IMR-90 (cell line): ENCODE measurements around the gene PET100. TPM values are rescaled to one million over a fixed set of nuclear protein-coding genes. Genes with fewer than 3 reads are reported as not detected.

Experiments used
- ATAC-seq: fragments of 200-7000 bp; cut with Tn5 transposase; 2 replicates; pipeline ENCODE4 v1.9.1; 2020; ENCODE audit warnings: low read depth, mild to moderate bottlenecking, moderate library complexity
- BruUV-seq: library from RNA; stranded (reverse); fragments of 400-500 nt; replicated peaks from 2 replicates; lab custom pipeline; 2021; lab: Mats Ljungman, UMichigan
- CTCF ChIA-PET: fragments of 300-600 bp; formaldehyde crosslinking; extraction: SDS; loops from one replicate; lab custom pipeline; 2021; ENCODE audit warnings: antibody characterized with exemption; lab: Yijun Ruan, JAX
- POLR2A ChIA-PET: fragments of 300-600 bp; sonication (Branson Sonifier 250); formaldehyde crosslinking; loops from one replicate; lab custom pipeline; 2022; ENCODE audit warnings: antibody characterized with exemption; ENCODE audit not compliant: unreplicated experiment; lab: Charles Lee
- DNase-seq: peaks from one replicate; pipeline ENCODE4 v3.0.0; 2013
- H2AFZ ChIP-seq: replicated peaks from 2 replicates; pipeline ENCODE3; 2013; ENCODE audit warnings: low read length, mild to moderate bottlenecking; ENCODE audit not compliant: poor library complexity
- H2AK5ac ChIP-seq: 2 replicates; pipeline ENCODE4 v1.6.1; 2013; ENCODE audit warnings: low read depth, low read length, inconsistent platforms
- H2AK9ac ChIP-seq: replicated peaks from 2 replicates; pipeline ENCODE3; 2013; ENCODE audit warnings: mild to moderate bottlenecking, low read depth, low read length, moderate library complexity; ENCODE audit not compliant: poor library complexity
- H2BK120ac ChIP-seq: 2 replicates; pipeline ENCODE4 v1.6.1; 2013; ENCODE audit warnings: low read depth, low read length, inconsistent platforms
- H2BK15ac ChIP-seq: 3 replicates; pipeline ENCODE4 v1.6.1; 2013; ENCODE audit warnings: low read depth, low read length, inconsistent platforms
- H2BK20ac ChIP-seq: 2 replicates; pipeline ENCODE4 v1.6.1; 2013; ENCODE audit warnings: low read depth, mild to moderate bottlenecking, inconsistent platforms, low read length, moderate library complexity
- H2BK5ac ChIP-seq: 2 replicates; pipeline ENCODE4 v1.6.1; 2013; ENCODE audit warnings: mild to moderate bottlenecking, low read depth, low read length, inconsistent platforms; ENCODE audit not compliant: poor library complexity, severe bottlenecking
- H3K14ac ChIP-seq: replicated peaks from 2 replicates; pipeline ENCODE4 v1.6.1; 2013; ENCODE audit warnings: low read depth, low read length, inconsistent platforms
- H3K18ac ChIP-seq: 2 replicates; pipeline ENCODE4 v1.6.1; 2013; ENCODE audit warnings: low read depth, low read length, control low read depth
- H3K23ac ChIP-seq: 2 replicates; pipeline ENCODE4 v1.6.1; 2013; ENCODE audit warnings: low read depth, low read length, inconsistent platforms
- H3K27ac ChIP-seq: 2 replicates; pipeline ENCODE4 v1.5.1; 2013; ENCODE audit warnings: mild to moderate bottlenecking, control low read depth, low read length; ENCODE audit not compliant: insufficient read depth
- H3K27me3 ChIP-seq: 2 replicates; pipeline ENCODE4 v1.6.1; 2013; ENCODE audit warnings: low read length; ENCODE audit not compliant: control insufficient read depth, insufficient read depth
- H3K36me3 ChIP-seq: 2 replicates; pipeline ENCODE4 v1.6.1; 2013; ENCODE audit warnings: low read length, mixed read lengths; ENCODE audit not compliant: control insufficient read depth, insufficient read depth
- H3K4ac ChIP-seq: 2 replicates; pipeline ENCODE4 v1.6.1; 2013; ENCODE audit warnings: low read depth, low read length, inconsistent platforms
- H3K4me1 ChIP-seq: 2 replicates; pipeline ENCODE4 v1.6.1; 2013; ENCODE audit warnings: low read length, mixed read lengths; ENCODE audit not compliant: control insufficient read depth, insufficient read depth
- H3K4me2 ChIP-seq: 2 replicates; pipeline ENCODE4 v1.6.1; 2013; ENCODE audit warnings: low read depth, mild to moderate bottlenecking, control low read depth, low read length, moderate library complexity
- H3K4me3 ChIP-seq: 2 replicates; pipeline ENCODE4 v1.5.1; 2013; ENCODE audit warnings: low read depth, mild to moderate bottlenecking, control low read depth, low read length, moderate library complexity; ENCODE audit not compliant: insufficient read depth
- H3K56ac ChIP-seq: 2 replicates; pipeline ENCODE4 v1.6.1; 2013; ENCODE audit warnings: low read length, inconsistent platforms; ENCODE audit not compliant: insufficient read depth; ENCODE audit errors: extremely low read depth
- H3K79me1 ChIP-seq, 2 experiments: 2 replicates each; pipeline ENCODE4 v1.6.1; 2013; ENCODE audit warnings: low read length in 2 of 2, inconsistent platforms in 1 of 2, low read depth in 1 of 2
- H3K9ac ChIP-seq: 2 replicates; pipeline ENCODE4 v1.6.1; 2013; ENCODE audit warnings: low read depth, low read length, control low read depth
- H3K9me1 ChIP-seq: 2 replicates; pipeline ENCODE4 v1.6.1; 2013; ENCODE audit warnings: low read length, inconsistent platforms; ENCODE audit not compliant: insufficient read depth
- H3K9me3 ChIP-seq: 2 replicates; pipeline ENCODE4 v1.6.1; 2013; ENCODE audit warnings: low read length; ENCODE audit not compliant: control insufficient read depth, insufficient read depth
- H4K20me1 ChIP-seq: 2 replicates; pipeline ENCODE4 v1.6.1; 2013; ENCODE audit warnings: low read length, inconsistent platforms; ENCODE audit not compliant: insufficient read depth
- H4K5ac ChIP-seq: 2 replicates; pipeline ENCODE4 v1.6.1; 2013; ENCODE audit warnings: mild to moderate bottlenecking, low read depth, low read length, control low read depth
- H4K8ac ChIP-seq, 2 experiments: 2 replicates each; pipeline ENCODE4 v1.6.1; 2013; ENCODE audit warnings: low read depth in 2 of 2, low read length in 2 of 2, control low read depth in 1 of 2, inconsistent platforms in 1 of 2
- H4K91ac ChIP-seq: 2 replicates; pipeline ENCODE4 v1.6.1; 2013; ENCODE audit warnings: low read depth, low read length, inconsistent platforms; ENCODE audit not compliant: insufficient read depth
- MXI1 ChIP-seq: IDR thresholded peaks from 2 replicates; pipeline ENCODE4 v1.6.1; 2012; ENCODE audit warnings: low read depth, mild to moderate bottlenecking, low read length, moderate library complexity, borderline replicate concordance
- RAD21 ChIP-seq: IDR thresholded peaks from 2 replicates; pipeline ENCODE4 v1.6.1; 2012; ENCODE audit warnings: low read length, improper control_type of control experiment
- WGBS, 2 experiments: methylation state at CpG; one replicate each; pipeline versions ENCODE4 v1.1.5 to v1.1.7; 2013; ENCODE audit warnings: missing lambda C conversion rate in 2 of 2; ENCODE audit not compliant: insufficient read length in 1 of 2; ENCODE audit errors: extremely low coverage in 2 of 2; 5-methylcytosine and 5-hydroxymethylcytosine counted together
- dilution Hi-C: fragments of 300-500 bp; cut with HindIII; formaldehyde crosslinking; loops from one replicate; pipeline ENCODE4 v1.14.3; 2018; ENCODE audit warnings: low sequenced_read_pairs; ENCODE audit not compliant: unreplicated experiment
- in situ Hi-C: fragments of 300-500 bp; cut with MboI; formaldehyde crosslinking; loops from 3 replicates; pipeline ENCODE4 v1.14.3; 2019; ENCODE audit warnings: low sequenced_read_pairs, inconsistent platforms, mixed read lengths
- intact Hi-C: fragments of 100-400 bp; cut with micrococcal nuclease; formaldehyde crosslinking; loops from 2 replicates; pipeline ENCODE4 v1.10.0; 2022
- polyA plus RNA-seq, 3 experiments: library from polyadenylated mRNA; depleted of rRNA; stranded (reverse); fragments of >200 nt; gene quantifications; 2 replicates each; pipeline ENCODE4 v1.2.3, GENCODE V29; 2012; ENCODE audit warnings: low replicate concordance in 1 of 3
- total RNA-seq: library from RNA; depleted of rRNA; stranded (reverse); fragments of >200 nt; gene quantifications from 2 replicates; pipeline ENCODE4 v1.2.3, GENCODE V29; 2012
- TF ChIP-seq, protein P1 (sequence below): conservative IDR thresholded peaks from 2 replicates; pipeline ENCODE4 v1.5.1; 2012; ENCODE audit warnings: mild to moderate bottlenecking, low read depth, low read length, improper control_type of control experiment

PET100 gene
- total and polyA plus RNA-seq, 2 of the 4 experiments (the other 2 are of a cell fraction) = 1.4 to 31.4 TPM

DNA sequence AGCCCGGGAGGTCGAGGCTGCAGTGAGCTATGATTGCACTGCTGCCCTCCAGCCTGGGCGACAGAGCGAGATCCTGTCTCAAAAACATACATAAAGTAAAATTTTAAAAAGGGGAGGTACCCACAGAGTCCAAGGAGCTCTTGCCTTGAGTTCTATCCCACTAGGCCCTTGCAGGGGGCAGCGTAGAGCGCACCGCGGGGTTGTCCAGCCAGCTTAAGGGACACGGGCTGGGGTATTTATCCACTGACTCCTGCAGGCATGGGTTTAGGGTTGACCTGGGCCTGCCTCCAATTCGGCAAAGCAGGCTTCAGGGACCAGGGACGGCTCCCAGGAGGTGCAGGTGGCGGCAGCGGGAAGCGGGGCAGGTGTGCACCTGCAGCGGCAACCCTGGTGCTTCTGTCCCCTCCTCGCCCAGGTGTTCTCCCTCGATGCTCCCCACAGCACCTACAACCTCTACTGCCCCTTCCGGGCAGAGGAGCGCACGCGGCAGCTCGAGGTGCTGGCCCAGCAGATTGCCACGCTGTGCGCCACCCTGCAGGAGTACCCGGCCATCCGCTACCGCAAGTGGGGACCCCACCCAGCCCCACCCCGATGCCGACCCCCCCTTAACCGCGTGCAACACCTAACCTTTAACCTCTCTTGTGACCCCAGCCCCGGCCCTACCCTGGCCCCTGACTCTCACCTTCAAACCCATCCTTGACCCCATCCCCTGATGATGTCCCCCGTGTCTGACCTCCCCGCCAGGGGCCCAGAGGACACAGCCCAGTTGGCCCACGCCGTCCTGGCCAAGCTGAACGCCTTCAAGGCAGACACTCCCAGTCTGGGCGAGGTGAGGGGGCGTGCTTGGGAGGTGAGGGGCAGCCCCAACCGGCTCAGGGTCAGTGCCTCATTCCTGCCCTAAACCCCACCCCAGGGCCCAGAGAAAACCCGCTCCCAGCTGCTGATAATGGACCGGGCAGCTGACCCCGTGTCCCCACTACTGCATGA lies 12.0 kb downstream of the PET100 start:
- Histone ChIP-seq H2AK9ac (no peak overlapping the region), H4K20me1 (peaks cover 5% of the 10 kb centered on the region; the same call in 1 of the 2 replicates), H4K5ac (no peak overlapping the region), H3K9me1 (peaks cover 9% of the 10 kb centered on the region), H2BK15ac (no peak overlapping the region), H3K9ac (no peak overlapping the region), H2BK20ac (no peak overlapping the region), H2BK120ac (no peak overlapping the region), H4K91ac (no peak overlapping the region), H3K18ac (no peak overlapping the region), H3K4me1 (no peaks in the 10 kb centered on the region), H3K27ac (no peak overlapping the region), H3K14ac (no peak overlapping the region), H2BK5ac (no peak overlapping the region), H3K4ac (no peak overlapping the region), H3K79me1 (no peaks in the 10 kb centered on the region), H3K27me3 (peaks cover 7% of the 10 kb centered on the region; the same call in 1 of the 2 replicates), H2AFZ (no peak overlapping the region), H3K56ac (no peak overlapping the region), H3K4me3 (no peak overlapping the region), H2AK5ac (no peak overlapping the region), H4K8ac (no peak overlapping the region), H3K23ac (no peak overlapping the region), H3K4me2 (no peak overlapping the region), H3K36me3 (no peaks in the 10 kb centered on the region), H3K9me3 (no peaks in the 10 kb centered on the region)
- dilution Hi-C loops (no loop called here), intact Hi-C loops (no loop called here), in situ Hi-C loops (no loop called here)
- POLR2A ChIA-PET = no interaction called here
- BruUV-seq = no TSS peak
- 76% methylated on average over 8 of the region's 43 CpGs; no CpG with 5 or more reads in 1 of the 2 experiments for WGBS, 2 experiments
- CTCF ChIA-PET = no interaction called here
- no peak for DNase-seq
- TF ChIP-seq RAD21 = no peak
- TF ChIP-seq MXI1 = no peak
- TF ChIP-seq, protein P1, sequence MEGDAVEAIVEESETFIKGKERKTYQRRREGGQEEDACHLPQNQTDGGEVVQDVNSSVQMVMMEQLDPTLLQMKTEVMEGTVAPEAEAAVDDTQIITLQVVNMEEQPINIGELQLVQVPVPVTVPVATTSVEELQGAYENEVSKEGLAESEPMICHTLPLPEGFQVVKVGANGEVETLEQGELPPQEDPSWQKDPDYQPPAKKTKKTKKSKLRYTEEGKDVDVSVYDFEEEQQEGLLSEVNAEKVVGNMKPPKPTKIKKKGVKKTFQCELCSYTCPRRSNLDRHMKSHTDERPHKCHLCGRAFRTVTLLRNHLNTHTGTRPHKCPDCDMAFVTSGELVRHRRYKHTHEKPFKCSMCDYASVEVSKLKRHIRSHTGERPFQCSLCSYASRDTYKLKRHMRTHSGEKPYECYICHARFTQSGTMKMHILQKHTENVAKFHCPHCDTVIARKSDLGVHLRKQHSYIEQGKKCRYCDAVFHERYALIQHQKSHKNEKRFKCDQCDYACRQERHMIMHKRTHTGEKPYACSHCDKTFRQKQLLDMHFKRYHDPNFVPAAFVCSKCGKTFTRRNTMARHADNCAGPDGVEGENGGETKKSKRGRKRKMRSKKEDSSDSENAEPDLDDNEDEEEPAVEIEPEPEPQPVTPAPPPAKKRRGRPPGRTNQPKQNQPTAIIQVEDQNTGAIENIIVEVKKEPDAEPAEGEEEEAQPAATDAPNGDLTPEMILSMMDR = 0 out of 2 replicates have a peak, but pooled peaks have one; percentile 6
- ATAC-seq = no peak
